Astrocyte (in vitro differentiated cells and primary cell): ENCODE data around the gene HDAC10. TPM values are rescaled to one million over a fixed set of nuclear protein-coding genes. Genes with fewer than 3 reads are reported as not detected.
A peak's percentile ranks its signal among the peaks of the same experiment; 100 is the strongest.

Source experiments
- DNase-seq: peaks from one replicate; pipeline ENCODE4 v3.0.0-alpha.2; 2010; ENCODE audit warnings: low read depth
- FAIRE-seq: peaks from 2 replicates; lab custom pipeline; 2011; peaks lifted over from hg19 to GRCh38; lab: Jason Lieb, UNC
- H2AFZ ChIP-seq: 2 replicates; pipeline ENCODE4 v1.6.0; 2012; ENCODE audit warnings: low read depth, low read length, inconsistent platforms
- H3K27ac ChIP-seq: 2 replicates; pipeline ENCODE4 v1.5.1; 2011; ENCODE audit warnings: low read depth, low read length, inconsistent platforms
- H3K27me3 ChIP-seq: 2 replicates; pipeline ENCODE4 v1.6.0; 2011; ENCODE audit warnings: low read length, inconsistent platforms; ENCODE audit not compliant: insufficient read depth
- H3K36me3 ChIP-seq: 2 replicates; pipeline ENCODE4 v1.5.1; 2011; ENCODE audit warnings: low read length, inconsistent platforms; ENCODE audit not compliant: insufficient read depth
- H3K4me1 ChIP-seq: 2 replicates; pipeline ENCODE4 v1.5.1; 2011; ENCODE audit warnings: low read length, inconsistent platforms; ENCODE audit not compliant: insufficient read depth
- H3K4me2 ChIP-seq: 2 replicates; pipeline ENCODE4 v1.6.0; 2012; ENCODE audit warnings: low read length, inconsistent platforms
- H3K4me3 ChIP-seq: 2 replicates; pipeline ENCODE4 v1.5.1; 2011; ENCODE audit warnings: low read depth, mild to moderate bottlenecking, low read length, inconsistent platforms; ENCODE audit not compliant: insufficient read depth
- H3K79me2 ChIP-seq: 2 replicates; pipeline ENCODE4 v1.6.0; 2012; ENCODE audit warnings: mild to moderate bottlenecking, low read length, inconsistent platforms; ENCODE audit not compliant: insufficient read depth
- H3K9ac ChIP-seq: 2 replicates; pipeline ENCODE4 v1.6.0; 2012; ENCODE audit warnings: mild to moderate bottlenecking, low read length, inconsistent platforms
- H3K9me3 ChIP-seq: 2 replicates; pipeline ENCODE4 v1.5.1; 2012; ENCODE audit warnings: low read depth, mild to moderate bottlenecking, low read length, inconsistent platforms; ENCODE audit not compliant: insufficient read depth
- H4K20me1 ChIP-seq: 2 replicates; pipeline ENCODE4 v1.6.0; 2012; ENCODE audit warnings: low read length, inconsistent platforms; ENCODE audit not compliant: insufficient read depth
- H3K27ac Mint-ChIP-seq: one replicate; pipeline ENCODE4 v1.8.0; 2021; ENCODE audit warnings: mild to moderate bottlenecking, mixed read lengths; ENCODE audit not compliant: unreplicated experiment
- H3K27me3 Mint-ChIP-seq: one replicate; pipeline ENCODE4 v1.8.0; 2021; ENCODE audit warnings: low read depth, mixed read lengths; ENCODE audit not compliant: unreplicated experiment
- H3K36me3 Mint-ChIP-seq: one replicate; pipeline ENCODE4 v1.8.0; 2021; ENCODE audit warnings: low read depth, mixed read lengths; ENCODE audit not compliant: unreplicated experiment
- H3K4me1 Mint-ChIP-seq: one replicate; pipeline ENCODE4 v1.8.0; 2021; ENCODE audit warnings: low read depth, mixed read lengths; ENCODE audit not compliant: unreplicated experiment
- H3K4me3 Mint-ChIP-seq: one replicate; pipeline ENCODE4 v1.8.0; 2021; ENCODE audit warnings: mild to moderate bottlenecking, moderate library complexity, mixed read lengths; ENCODE audit not compliant: unreplicated experiment
- H3K9me3 Mint-ChIP-seq: one replicate; pipeline ENCODE4 v1.8.0; 2021; ENCODE audit warnings: mild to moderate bottlenecking, mixed read lengths; ENCODE audit not compliant: unreplicated experiment
- EZH2 ChIP-seq: IDR thresholded peaks from 2 replicates; pipeline ENCODE4 v1.6.1; 2012; ENCODE audit warnings: mild to moderate bottlenecking, low read length, inconsistent platforms; ENCODE audit not compliant: insufficient read depth
- total RNA-seq: library from RNA; stranded (reverse); gene quantifications from 2 replicates; pipeline ENCODE4 v1.2.1, GENCODE V29; 2021
- TF ChIP-seq, protein P1 (sequence below): IDR thresholded peaks from 2 replicates; pipeline ENCODE4 v1.5.1; 2011; ENCODE audit warnings: low read depth, mild to moderate bottlenecking, inconsistent platforms, low read length, moderate library complexity; ENCODE audit not compliant: insufficient read depth

HDAC10 gene
- total RNA-seq, 1 donor from 2014 or later: 46.5 TPM

DNA sequence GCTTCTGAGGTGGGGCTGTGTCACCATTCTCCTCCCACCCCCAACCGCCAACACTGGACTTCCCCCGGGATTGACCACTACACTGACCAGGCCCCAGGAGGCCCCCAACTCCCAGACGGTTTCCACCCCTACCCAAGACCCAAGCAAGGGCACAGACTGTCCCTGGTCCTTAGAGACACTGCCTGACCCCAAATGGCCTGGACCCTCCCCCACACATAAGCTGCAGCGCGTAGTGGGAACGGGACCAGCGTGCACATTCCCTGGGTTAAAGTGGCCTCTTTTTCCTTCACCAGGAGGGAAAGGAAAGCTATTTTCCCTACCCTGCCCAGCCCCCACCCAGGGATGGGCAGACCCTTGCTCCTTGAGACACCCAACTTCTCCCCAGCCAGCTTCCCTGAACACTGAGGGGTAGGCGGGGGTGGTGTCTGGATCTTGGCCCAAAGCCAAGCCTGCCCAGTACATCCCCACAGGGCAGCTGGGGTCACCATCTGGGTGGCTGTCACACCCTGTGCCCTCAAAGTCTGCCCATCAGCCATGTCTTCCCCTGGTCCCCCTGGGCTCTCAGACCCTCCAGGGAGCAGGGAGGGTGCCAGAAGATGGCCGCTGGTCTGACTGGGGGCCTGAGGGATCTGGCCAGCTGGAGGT lies 12.0 kb upstream of the HDAC10 start:
- Histone ChIP-seq H3K79me2 (peaks cover 24% of the 10 kb centered on the region), H3K4me1 (peaks cover 18% of the 10 kb centered on the region), H3K4me3 (no peak overlapping the region), H2AFZ (no peak overlapping the region), H3K36me3 (no peaks in the 10 kb centered on the region), H3K27me3 (no peaks in the 10 kb centered on the region), H3K9me3 (no peaks in the 10 kb centered on the region), H3K27ac (no peak overlapping the region), H3K4me2 (peak overlapping the region; percentile 1), H4K20me1 (peaks cover 8% of the 10 kb centered on the region), H3K9ac (no peak overlapping the region)
- H3K9me3 Mint-ChIP-seq: no peaks in the 10 kb centered on the region
- no peak for DNase-seq
- H3K36me3 Mint-ChIP-seq: peaks cover 8% of the 10 kb centered on the region
- H3K27me3 Mint-ChIP-seq: peaks cover 3% of the 10 kb centered on the region
- no peak overlapping the region for H3K27ac Mint-ChIP-seq
- H3K4me3 Mint-ChIP-seq: no peak overlapping the region
- FAIRE-seq: no peak
- peaks cover 7% of the 10 kb centered on the region for H3K4me1 Mint-ChIP-seq
- TF ChIP-seq, protein P1, sequence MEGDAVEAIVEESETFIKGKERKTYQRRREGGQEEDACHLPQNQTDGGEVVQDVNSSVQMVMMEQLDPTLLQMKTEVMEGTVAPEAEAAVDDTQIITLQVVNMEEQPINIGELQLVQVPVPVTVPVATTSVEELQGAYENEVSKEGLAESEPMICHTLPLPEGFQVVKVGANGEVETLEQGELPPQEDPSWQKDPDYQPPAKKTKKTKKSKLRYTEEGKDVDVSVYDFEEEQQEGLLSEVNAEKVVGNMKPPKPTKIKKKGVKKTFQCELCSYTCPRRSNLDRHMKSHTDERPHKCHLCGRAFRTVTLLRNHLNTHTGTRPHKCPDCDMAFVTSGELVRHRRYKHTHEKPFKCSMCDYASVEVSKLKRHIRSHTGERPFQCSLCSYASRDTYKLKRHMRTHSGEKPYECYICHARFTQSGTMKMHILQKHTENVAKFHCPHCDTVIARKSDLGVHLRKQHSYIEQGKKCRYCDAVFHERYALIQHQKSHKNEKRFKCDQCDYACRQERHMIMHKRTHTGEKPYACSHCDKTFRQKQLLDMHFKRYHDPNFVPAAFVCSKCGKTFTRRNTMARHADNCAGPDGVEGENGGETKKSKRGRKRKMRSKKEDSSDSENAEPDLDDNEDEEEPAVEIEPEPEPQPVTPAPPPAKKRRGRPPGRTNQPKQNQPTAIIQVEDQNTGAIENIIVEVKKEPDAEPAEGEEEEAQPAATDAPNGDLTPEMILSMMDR: no peak
- no peak for TF ChIP-seq EZH2

DNA sequence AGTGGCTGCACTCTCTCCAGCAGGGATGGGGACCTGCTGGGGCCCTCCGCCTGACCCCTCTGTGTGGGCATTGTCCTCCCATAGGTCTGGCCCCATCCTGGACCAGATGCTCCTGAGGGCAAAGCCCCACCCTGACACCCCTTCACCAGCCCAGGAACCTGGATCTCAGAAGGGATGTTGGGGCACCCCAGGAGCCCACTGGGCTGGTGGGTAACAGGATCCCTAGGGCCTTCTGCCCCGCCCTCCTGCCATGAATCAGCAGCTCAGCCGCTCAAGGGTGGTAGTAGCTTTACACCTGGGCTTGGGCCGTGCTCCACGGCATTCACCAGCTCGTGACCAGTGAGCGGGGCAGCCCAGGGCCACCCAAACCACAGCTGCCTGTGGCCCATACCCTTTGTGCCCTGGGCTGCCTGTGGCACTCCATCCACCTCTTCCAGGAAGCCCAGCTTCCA lies 11.4 kb upstream of the HDAC10 start:
- H3K9ac ChIP-seq: no peak overlapping the region
- H3K4me2 ChIP-seq: peak overlapping the region; percentile 92
- H3K27me3 ChIP-seq: no peaks in the 10 kb centered on the region
- TF ChIP-seq, protein P1: no peak
- no peak for TF ChIP-seq EZH2
- H3K79me2 ChIP-seq: peaks cover 26% of the 10 kb centered on the region
- no peaks in the 10 kb centered on the region for H3K9me3 ChIP-seq
- peaks cover 17% of the 10 kb centered on the region for H3K4me1 ChIP-seq
- H3K9me3 Mint-ChIP-seq: no peaks in the 10 kb centered on the region
- no peak overlapping the region for H3K27ac ChIP-seq
- DNase-seq (no peak), FAIRE-seq (no peak)
- H2AFZ ChIP-seq: no peak overlapping the region
- peak overlapping the region; percentile 76 for H3K4me3 Mint-ChIP-seq
- no peak overlapping the region for H3K4me3 ChIP-seq
- peaks cover 7% of the 10 kb centered on the region for H3K4me1 Mint-ChIP-seq
- H3K27ac Mint-ChIP-seq: peak overlapping the region; percentile 34
- peaks cover 9% of the 10 kb centered on the region for H4K20me1 ChIP-seq
- H3K36me3 ChIP-seq: no peaks in the 10 kb centered on the region
- H3K36me3 Mint-ChIP-seq: peaks cover 8% of the 10 kb centered on the region
- H3K27me3 Mint-ChIP-seq: peaks cover 3% of the 10 kb centered on the region
